SK-N-SH treated with all-trans-retinoic acid at 6 μM for 48 hours (cell line): ENCODE measurements around the gene ROCK2.

ENCODE experiments used
- ATAC-seq: fragments of 200-7000 bp; cut with Tn5 transposase; 3 replicates; pipeline ENCODE4 v1.9.1; 2020; ENCODE audit warnings: mild to moderate bottlenecking, moderate library complexity
- ARNTL ChIP-seq: fragments of 450-650 bp; formaldehyde crosslinking; IDR thresholded peaks from 2 replicates; pipeline ENCODE4 v1.5.0; 2020; ENCODE audit warnings: low read depth, mild to moderate bottlenecking, moderate library complexity, borderline replicate concordance
- BACH2 ChIP-seq: fragments of 250-450 bp; sonication (Bioruptor Pico); IDR thresholded peaks from 2 replicates; pipeline ENCODE4 v1.9.0; 2021; ENCODE audit warnings: mild to moderate bottlenecking, borderline replicate concordance
- CREB5 ChIP-seq: fragments of 250-450 bp; sonication (Bioruptor Pico); IDR thresholded peaks from 2 replicates; pipeline ENCODE4 v1.5.1; 2020; ENCODE audit warnings: low read depth, mild to moderate bottlenecking, moderate library complexity
- CSDC2 ChIP-seq: fragments of 250-450 bp; sonication (Bioruptor Pico); IDR thresholded peaks from 2 replicates; pipeline ENCODE4 v1.5.0; 2020; ENCODE audit warnings: mild to moderate bottlenecking, moderate library complexity
- CSRNP3 ChIP-seq: fragments of 250-450 bp; sonication (Bioruptor Pico); IDR thresholded peaks from 2 replicates; pipeline ENCODE4 v1.5.1; 2021; ENCODE audit warnings: mild to moderate bottlenecking, moderate library complexity
- ESRRG ChIP-seq: fragments of 250-450 bp; sonication (Bioruptor Pico); IDR thresholded peaks from 2 replicates; pipeline ENCODE4 v1.6.1; 2021; ENCODE audit warnings: mild to moderate bottlenecking
- GLIS3 ChIP-seq: fragments of 250-450 bp; sonication (Bioruptor Pico); IDR thresholded peaks from 2 replicates; pipeline ENCODE4 v1.5.0; 2020; ENCODE audit warnings: mild to moderate bottlenecking, moderate library complexity
- ISL1 ChIP-seq: fragments of 250-450 bp; sonication (Bioruptor Pico); IDR thresholded peaks from 2 replicates; pipeline ENCODE4 v2.1.2; 2022; ENCODE audit warnings: mild to moderate bottlenecking, moderate library complexity
- OSR1 ChIP-seq: fragments of 250-450 bp; sonication (Bioruptor Pico); IDR thresholded peaks from 2 replicates; pipeline ENCODE4 v1.8.0; 2022; ENCODE audit warnings: moderate library complexity, mild to moderate bottlenecking, inconsistent platforms
- PPARA ChIP-seq: fragments of 250-450 bp; sonication (Bioruptor Pico); IDR thresholded peaks from 2 replicates; pipeline ENCODE4 v1.5.0; 2020; ENCODE audit warnings: mild to moderate bottlenecking, borderline replicate concordance
- RARB ChIP-seq: fragments of 250-450 bp; sonication (Bioruptor Pico); IDR thresholded peaks from 2 replicates; pipeline ENCODE4 v1.8.0; 2021; ENCODE audit warnings: mild to moderate bottlenecking, moderate library complexity
- TCF4 ChIP-seq: fragments of 250-450 bp; sonication (Bioruptor Pico); IDR thresholded peaks from 2 replicates; pipeline ENCODE4 v1.8.0; 2021; ENCODE audit warnings: mild to moderate bottlenecking, moderate library complexity, borderline replicate concordance
- TOX ChIP-seq: fragments of 250-450 bp; sonication (Bioruptor Pico); IDR thresholded peaks from 2 replicates; pipeline ENCODE4 v1.8.0; 2021; ENCODE audit warnings: mild to moderate bottlenecking, moderate library complexity, borderline replicate concordance
- TSHZ2 ChIP-seq: fragments of 250-450 bp; sonication (Bioruptor Pico); IDR thresholded peaks from 2 replicates; pipeline ENCODE4 v1.5.0; 2020; ENCODE audit warnings: mild to moderate bottlenecking, moderate library complexity
- ZC3H10 ChIP-seq: fragments of 250-450 bp; sonication (Bioruptor Pico); IDR thresholded peaks from 2 replicates; pipeline ENCODE4 v1.5.1; 2021; ENCODE audit warnings: mild to moderate bottlenecking, moderate library complexity
- ZFP3 ChIP-seq: fragments of 250-450 bp; sonication (Bioruptor Pico); IDR thresholded peaks from 2 replicates; pipeline ENCODE4 v1.5.0; 2020; ENCODE audit warnings: mild to moderate bottlenecking, moderate library complexity
- ZFP30 ChIP-seq: fragments of 450-650 bp; formaldehyde crosslinking; IDR thresholded peaks from 2 replicates; pipeline ENCODE4 v1.5.0; 2022; ENCODE audit warnings: mild to moderate bottlenecking, moderate library complexity
- ZNF565 ChIP-seq: fragments of 450-650 bp; formaldehyde crosslinking; conservative IDR thresholded peaks from 2 replicates; pipeline ENCODE4 v1.5.0; 2020; ENCODE audit warnings: low read depth, mild to moderate bottlenecking, moderate library complexity
- ZNF70 ChIP-seq: fragments of 450-650 bp; formaldehyde crosslinking; IDR thresholded peaks from 2 replicates; pipeline ENCODE4 v1.5.0; 2020; ENCODE audit warnings: mild to moderate bottlenecking, moderate library complexity
- ZNF8 ChIP-seq: fragments of 450-650 bp; formaldehyde crosslinking; IDR thresholded peaks from 2 replicates; pipeline ENCODE4 v1.5.0; 2020; ENCODE audit warnings: mild to moderate bottlenecking, moderate library complexity
- TF ChIP-seq, protein P1 (sequence below): fragments of 250-450 bp; sonication (Bioruptor Pico); IDR thresholded peaks from 2 replicates; pipeline ENCODE4 v1.8.0; 2021; ENCODE audit warnings: low read depth, mild to moderate bottlenecking, moderate library complexity, borderline replicate concordance

The ROCK2 gene

GRCh38 chr2:11344342-11344955, at the start of gene ROCK2:
TSS of gene ROCK2 (minus strand) at chr2:11344636. CDS start at chr2:11344136, 500 bp downstream.
- no peak for TF ChIP-seq ARNTL (CRISPR knock-in tag)
- no peak for TF ChIP-seq RARB (CRISPR knock-in tag)
- no peak for TF ChIP-seq PPARA (CRISPR knock-in tag)
- TF ChIP-seq ZNF70 (CRISPR knock-in tag), result no peak
- TF ChIP-seq GLIS3 (CRISPR knock-in tag), result no peak
- TF ChIP-seq TCF4 (CRISPR knock-in tag), result no peak
- no peak for TF ChIP-seq TSHZ2 (CRISPR knock-in tag)
- TF ChIP-seq ESRRG (CRISPR knock-in tag), result no peak
- no peak for TF ChIP-seq ZC3H10 (CRISPR knock-in tag)
- no peak for TF ChIP-seq CREB5
- no peak for TF ChIP-seq CSDC2 (CRISPR knock-in tag)
- no peak for TF ChIP-seq ZNF565 (CRISPR knock-in tag)
- TF ChIP-seq BACH2, result no peak
- TF ChIP-seq OSR1 (CRISPR knock-in tag), result no peak
- TF ChIP-seq ZFP30 (CRISPR knock-in tag), result no peak
- TF ChIP-seq ZNF8 (CRISPR knock-in tag), result no peak
- TF ChIP-seq TOX, result no peak
- TF ChIP-seq ISL1 (CRISPR knock-in tag), result no peak
- peak; percentile 65 for ATAC-seq

DNA sequence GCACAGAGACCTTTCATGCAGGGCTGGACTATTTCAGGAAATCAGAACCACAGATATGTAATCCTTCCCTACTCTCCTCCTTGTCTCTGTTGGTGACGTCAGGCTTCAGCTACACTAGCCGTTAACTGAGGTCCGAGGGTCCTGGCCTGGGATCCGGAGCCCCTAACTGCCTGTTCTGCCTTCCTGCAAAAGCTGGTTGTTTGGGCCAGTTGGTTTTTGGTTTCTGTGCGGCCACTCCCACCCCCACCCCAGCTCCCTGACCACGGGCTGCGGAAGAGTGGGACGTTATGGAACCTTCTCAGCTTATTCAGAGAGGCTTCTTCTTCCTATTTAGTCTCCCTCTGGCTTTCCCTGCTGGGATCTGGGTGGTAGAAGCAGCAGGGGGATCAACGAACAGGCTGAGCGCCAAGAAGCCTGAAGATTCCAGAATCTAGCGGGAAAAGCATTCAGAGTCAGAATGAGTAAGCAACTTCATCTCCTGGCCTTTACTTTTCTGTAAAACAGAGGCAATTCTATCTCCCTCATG, 49.3 kb upstream of the ROCK2 start:
- TF ChIP-seq GLIS3 (CRISPR knock-in tag) (no peak), RARB (CRISPR knock-in tag) (no peak), ZFP3 (no peak), ZC3H10 (CRISPR knock-in tag) (no peak), ZNF565 (CRISPR knock-in tag) (no peak), ZFP30 (CRISPR knock-in tag) (no peak), OSR1 (CRISPR knock-in tag) (no peak), BACH2 (no peak), TOX (no peak), PPARA (CRISPR knock-in tag) (no peak), CSRNP3 (CRISPR knock-in tag) (no peak), ZNF8 (CRISPR knock-in tag) (no peak), ESRRG (CRISPR knock-in tag) (no peak), TCF4 (CRISPR knock-in tag) (no peak), CSDC2 (CRISPR knock-in tag) (no peak), TSHZ2 (CRISPR knock-in tag) (no peak), CREB5 (no peak), ZNF70 (CRISPR knock-in tag) (no peak)
- TF ChIP-seq, protein P1, sequence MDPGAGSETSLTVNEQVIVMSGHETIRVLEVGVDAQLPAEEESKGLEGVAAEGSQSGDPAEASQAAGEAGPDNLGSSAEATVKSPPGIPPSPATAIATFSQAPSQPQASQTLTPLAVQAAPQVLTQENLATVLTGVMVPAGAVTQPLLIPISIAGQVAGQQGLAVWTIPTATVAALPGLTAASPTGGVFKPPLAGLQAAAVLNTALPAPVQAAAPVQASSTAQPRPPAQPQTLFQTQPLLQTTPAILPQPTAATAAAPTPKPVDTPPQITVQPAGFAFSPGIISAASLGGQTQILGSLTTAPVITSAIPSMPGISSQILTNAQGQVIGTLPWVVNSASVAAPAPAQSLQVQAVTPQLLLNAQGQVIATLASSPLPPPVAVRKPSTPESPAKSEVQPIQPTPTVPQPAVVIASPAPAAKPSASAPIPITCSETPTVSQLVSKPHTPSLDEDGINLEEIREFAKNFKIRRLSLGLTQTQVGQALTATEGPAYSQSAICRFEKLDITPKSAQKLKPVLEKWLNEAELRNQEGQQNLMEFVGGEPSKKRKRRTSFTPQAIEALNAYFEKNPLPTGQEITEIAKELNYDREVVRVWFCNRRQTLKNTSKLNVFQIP (CRISPR knock-in tag), result no peak
- ATAC-seq, result no peak
